NCI-H510A treated with DMSO at 0.1 percent for 48 hours (cell line): ENCODE results near the gene VAV2.

ENCODE experiments used
- DNase-seq: peaks from one replicate; lab custom pipeline; 2025; lab: John Stamatoyannopoulos, UW

Gene VAV2

GRCh38 chr9:133834080-133834976 lies 157.8 kb downstream of the VAV2 start:
- DNase-seq = no peak

DNA sequence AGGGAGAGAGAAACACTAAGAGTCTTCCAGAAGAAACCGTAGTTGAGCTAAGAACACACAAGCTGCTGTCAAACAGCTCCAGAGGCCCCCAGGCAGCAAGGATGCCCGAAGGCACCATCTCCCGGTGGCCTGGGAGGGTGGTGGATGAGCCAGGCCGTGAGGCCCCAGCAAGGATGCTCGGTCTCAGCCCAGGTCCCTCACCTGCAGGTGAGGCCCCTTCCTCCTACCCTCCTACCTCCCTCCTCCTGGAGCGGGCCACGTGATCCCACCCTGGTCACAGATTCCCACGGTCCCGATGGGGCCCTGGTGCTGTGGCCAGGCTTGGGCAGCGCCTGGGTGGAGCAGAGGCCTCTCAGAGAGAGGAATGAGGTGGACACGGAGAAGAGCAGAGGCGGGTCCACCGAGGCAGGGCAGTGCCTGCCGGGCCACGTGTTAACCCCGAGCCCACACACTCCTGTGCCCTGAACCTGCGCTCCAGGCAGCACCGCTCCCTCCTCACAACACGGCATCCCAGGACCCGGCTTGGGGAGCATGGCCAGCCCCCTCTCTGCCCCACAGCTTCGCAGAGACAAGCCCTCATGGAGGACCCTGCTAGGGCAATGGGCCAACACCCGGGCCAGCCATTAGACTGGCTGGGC lies 158.6 kb downstream of the VAV2 start:
- DNase-seq = no peak

GRCh38 chr9:133832877-133833276 lies 159.2 kb downstream of the VAV2 start:
- DNase-seq = no peak

DNA sequence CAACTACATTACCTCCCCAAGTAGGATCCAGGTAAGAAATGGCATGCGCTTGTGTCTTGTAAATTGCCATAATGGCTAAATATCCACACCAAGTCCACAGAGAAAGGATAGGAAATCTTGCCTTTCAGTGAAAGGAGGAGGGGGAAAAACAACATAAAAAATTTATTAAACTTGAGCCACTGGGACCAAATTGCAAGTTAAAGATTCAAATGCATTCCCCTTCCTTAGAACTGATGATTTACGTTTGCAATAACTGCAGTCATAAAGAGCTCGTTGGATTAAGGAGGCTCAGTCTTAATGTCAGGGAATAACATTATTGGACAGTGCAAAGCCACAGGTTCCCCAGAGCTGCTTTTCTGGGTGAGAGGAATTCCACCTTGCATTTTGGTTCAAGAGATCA lies 161.4 kb downstream of the VAV2 start:
- no peak for DNase-seq

DNA sequence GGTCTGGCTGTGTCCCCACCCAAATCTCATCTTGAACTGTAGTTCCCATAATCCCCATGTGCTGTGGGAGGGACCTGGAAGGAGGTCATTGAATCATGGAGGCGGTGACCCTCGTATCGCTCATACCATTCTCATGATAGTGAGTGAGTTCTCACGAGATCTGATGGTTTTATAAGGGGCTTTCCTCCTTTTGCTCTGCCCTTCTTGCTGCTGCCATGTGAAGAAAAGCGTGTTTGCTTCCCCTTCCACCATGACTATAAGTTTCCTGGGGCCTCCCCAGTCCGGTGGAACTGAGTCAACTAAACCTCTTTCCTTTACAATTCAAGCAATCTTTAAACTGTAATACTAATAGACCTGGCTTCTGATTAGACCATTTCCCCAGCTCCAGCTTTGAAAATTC lies 161.8 kb downstream of the VAV2 start:
- DNase-seq = no peak

DNA sequence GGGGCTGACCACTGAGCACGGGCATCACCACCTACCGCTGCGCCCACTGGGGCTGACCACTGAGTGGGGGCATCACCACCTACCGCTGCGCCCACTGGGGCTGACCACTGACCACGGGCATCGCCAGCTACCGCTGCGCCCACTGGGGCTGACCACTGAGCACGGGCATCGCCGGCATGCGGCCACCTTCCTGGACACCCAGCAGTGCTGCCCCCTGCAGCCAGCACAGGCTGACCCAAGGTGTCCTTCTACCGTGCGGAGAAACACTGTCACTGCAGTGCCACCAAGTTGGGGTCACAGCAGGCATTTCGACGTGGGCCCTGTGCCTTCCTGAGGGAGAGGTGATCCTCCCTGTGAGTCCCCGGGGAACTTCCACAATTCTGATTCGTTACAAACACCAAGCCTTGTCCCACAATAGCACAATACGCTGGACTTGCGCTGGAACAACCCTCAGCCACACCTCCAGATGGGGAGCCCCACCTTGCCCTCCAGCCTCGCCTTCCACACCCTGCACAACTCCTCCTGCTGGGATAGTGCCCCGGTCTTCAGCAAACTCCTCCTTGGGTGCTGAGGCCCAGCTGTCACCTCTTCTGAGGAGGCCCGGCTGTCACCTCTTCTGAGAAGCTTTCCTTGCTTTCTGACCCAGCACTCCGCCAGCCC lies 163.7 kb downstream of the VAV2 start:
- no peak for DNase-seq

DNA sequence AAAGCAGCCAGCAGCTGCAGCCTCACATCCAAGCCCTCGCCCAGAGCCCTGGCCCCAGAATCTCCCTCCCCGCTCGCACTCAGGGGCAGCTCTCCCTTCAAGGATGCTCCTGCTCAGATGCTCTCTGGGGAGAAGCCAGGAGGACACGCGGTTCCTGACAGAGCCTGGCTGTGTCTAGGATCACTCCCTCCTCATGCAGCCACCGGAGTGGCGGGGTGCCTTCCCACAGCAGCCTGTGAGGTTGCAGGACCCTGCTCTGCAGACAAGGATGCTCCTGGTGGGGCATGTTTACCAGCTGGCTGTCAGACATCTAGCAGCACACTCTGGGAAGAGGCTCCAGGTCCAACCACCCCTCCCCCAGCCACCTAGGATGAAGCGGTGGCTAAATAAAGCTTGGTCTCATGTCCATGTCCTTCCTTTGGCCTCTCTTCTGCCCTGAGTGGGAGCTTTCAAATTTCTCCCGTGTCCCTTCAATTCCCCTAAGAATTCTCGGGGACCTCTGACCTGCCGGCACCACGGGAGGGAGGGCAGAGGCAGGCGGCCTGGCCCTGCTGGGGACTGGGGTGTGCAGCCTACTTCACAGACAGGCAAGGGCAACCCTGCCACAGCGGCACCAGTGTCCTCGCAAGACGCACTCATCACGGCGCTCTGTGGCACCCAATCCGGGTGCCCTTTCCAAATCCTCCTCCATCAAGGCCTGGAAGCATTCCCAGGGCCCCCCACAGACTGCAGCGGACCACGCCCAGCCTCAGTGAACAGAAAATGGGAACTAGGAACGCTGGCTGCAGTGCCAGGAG lies 165.6 kb downstream of the VAV2 start:
- no peak for DNase-seq

GRCh38 chr9:133825555-133826218 lies 166.4 kb downstream of the VAV2 start:
- DNase-seq = no peak

DNA sequence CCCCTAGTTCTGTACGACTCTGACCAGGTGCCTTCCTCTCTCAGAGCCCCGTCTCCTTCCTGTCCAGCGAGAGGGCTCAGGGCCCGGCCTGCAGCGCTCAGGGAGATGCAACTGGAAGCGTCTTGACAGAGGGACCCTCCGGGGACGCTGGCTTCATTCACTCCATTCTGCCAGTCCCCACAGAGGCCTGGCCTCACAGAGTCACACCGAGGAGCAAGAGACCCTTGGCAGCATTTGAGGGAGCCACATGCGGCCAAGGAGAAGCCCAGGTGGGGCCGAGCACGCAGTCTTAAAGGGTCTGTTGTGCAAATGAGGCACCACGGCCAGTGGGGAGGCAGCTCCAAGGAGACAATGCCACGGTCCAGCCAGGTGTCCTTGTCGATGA lies 167.3 kb downstream of the VAV2 start:
- no peak for DNase-seq

- DNase-seq = no peak
Measured at GRCh38 chr9:133824106-133824801, 167.9 kb downstream of the VAV2 start.

- no peak for DNase-seq
Measured at GRCh38 chr9:133823189-133824105, 168.7 kb downstream of the VAV2 start.

GRCh38 chr9:133822430-133823065 lies 169.6 kb downstream of the VAV2 start:
- DNase-seq = no peak

DNA sequence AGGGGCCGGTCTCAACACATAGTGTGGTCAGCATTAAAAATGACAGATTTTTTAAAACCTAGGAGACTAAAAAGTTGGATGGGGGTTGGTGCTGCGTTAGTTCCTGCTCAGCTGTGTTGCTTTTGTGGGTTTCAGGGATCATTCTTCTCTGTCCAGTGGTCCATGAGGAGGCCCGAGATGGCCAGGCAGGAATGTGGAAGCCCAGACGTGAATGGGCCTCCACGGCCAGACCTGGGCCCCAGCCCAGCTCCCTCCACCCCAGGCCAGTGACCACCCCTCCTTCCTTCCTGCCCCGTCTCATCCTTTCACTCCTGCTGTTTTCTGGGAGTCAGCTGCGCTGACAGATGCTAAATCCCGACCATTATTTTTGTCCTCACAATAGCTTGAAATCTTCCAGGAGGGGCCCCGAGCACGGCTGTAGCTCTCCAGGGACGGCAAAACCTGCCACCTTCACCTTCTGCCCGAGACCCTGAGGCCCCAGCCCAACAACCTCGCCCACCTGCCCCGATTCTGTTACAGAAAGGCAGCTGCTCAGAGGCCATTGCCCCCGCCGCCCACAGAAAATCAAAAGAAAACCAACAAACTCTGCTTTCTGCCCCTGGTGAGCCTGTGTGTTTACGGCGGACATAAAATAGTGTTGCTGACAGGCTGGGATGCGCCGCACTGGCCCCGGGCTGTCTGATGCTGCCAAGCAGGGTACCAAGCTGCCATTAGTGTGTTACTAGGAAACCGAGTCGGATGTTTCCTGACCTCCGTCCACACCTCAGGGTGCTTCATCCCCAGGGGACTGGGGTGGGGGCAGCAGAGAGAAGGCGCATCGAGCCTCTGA lies 170.3 kb downstream of the VAV2 start:
- no peak for DNase-seq

DNA sequence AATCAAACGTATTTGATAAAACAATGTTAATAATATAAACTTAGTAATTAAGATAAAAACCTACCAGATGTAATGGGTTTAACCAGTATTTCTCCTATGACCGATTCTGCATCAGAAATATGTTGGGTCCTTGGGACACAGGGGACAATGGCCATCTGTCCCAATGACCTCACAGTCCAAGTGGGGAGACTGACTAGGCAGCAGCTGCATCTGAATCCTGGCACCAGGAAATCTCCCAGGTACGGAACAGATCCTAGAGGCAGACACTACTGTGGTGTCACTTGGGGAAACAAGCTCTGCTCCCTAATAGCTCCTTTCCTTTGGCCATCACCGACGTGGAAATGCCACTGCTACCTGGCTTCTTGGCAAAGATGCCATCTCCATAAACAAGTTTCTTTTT lies 172.2 kb downstream of the VAV2 start:
- no peak for DNase-seq

DNA sequence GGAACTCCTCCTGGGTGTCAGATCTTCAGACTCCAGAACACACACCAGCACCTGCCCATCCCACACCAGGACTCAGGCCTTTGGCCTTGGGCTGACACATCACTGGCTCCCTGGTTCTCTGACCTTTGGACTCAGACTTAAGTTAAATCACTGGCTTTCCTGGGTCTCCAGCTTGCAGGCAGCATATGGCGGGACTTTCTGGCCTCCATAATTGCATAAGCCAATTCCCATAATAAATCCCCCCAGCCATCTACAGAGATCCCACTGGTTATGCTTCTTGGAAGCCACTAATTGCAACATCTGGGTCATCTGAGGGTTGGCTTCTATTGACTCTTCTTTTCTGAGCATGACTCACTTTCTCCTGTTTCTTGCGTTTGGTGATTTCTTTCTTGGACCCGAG lies 173.7 kb downstream of the VAV2 start:
- no peak for DNase-seq

GRCh38 chr9:133815781-133816180 lies 176.3 kb downstream of the VAV2 start:
- DNase-seq = no peak

GRCh38 chr9:133814586-133815208 lies 177.4 kb downstream of the VAV2 start:
- no peak for DNase-seq
